Fibroblast of skin of right biceps (primary cell): ENCODE results near the gene DDIT4.
"Not testable (repeated sequence)": the region's sequence is repeated elsewhere in the genome, so short reads cannot be mapped to it uniquely, and the experiment has no call there.

ENCODE experiments used
- DNase-seq: peaks from one replicate; pipeline ENCODE4 v3.0.0-alpha.2; 2013

DDIT4 gene

GRCh38 chr10:72273410-72274212 is at the start of gene DDIT4:
DDIT4 (plus strand) TSS chr10:72273924; CDS start chr10:72274217, 293 bp downstream.
- peak; percentile 100 for DNase-seq

- not testable (repeated sequence) for DNase-seq
These were observed 49.5 kb upstream of the DDIT4 start for GRCh38 chr10:72224191-72224590.

GRCh38 chr10:72226418-72227027 is 47.2 kb upstream of the DDIT4 start:
- DNase-seq = no peak

- DNase-seq = no peak
These were observed 45.9 kb upstream of the DDIT4 start for GRCh38 chr10:72227826-72228225.

GRCh38 chr10:72228318-72228751 is 45.4 kb upstream of the DDIT4 start:
- DNase-seq = no peak

- DNase-seq = no peak
These were observed 44.2 kb upstream of the DDIT4 start for GRCh38 chr10:72229261-72230251.

GRCh38 chr10:72233621-72234020 is 40.1 kb upstream of the DDIT4 start:
- DNase-seq = no peak

GRCh38 chr10:72234560-72235095 is 39.1 kb upstream of the DDIT4 start:
- no peak for DNase-seq

GRCh38 chr10:72235544-72236279 is 38.0 kb upstream of the DDIT4 start:
- no peak for DNase-seq

GRCh38 chr10:72238392-72239175 is 35.1 kb upstream of the DDIT4 start:
- no peak for DNase-seq

GRCh38 chr10:72239409-72239808 is 34.3 kb upstream of the DDIT4 start:
- DNase-seq = no peak

GRCh38 chr10:72240371-72240770 is 33.4 kb upstream of the DDIT4 start:
- DNase-seq = no peak

GRCh38 chr10:72241691-72242252 is 32.0 kb upstream of the DDIT4 start:
- DNase-seq = no peak

GRCh38 chr10:72242675-72243074 is 31.0 kb upstream of the DDIT4 start:
- DNase-seq = peak; percentile 38

GRCh38 chr10:72243822-72244437 is 29.8 kb upstream of the DDIT4 start:
- peak; percentile 93 for DNase-seq

GRCh38 chr10:72244573-72245038 is 29.1 kb upstream of the DDIT4 start:
- DNase-seq = no peak

- DNase-seq = no peak
These were observed 27.7 kb upstream of the DDIT4 start for GRCh38 chr10:72245949-72246525.

GRCh38 chr10:72248468-72249151 is 25.1 kb upstream of the DDIT4 start:
- DNase-seq = no peak

GRCh38 chr10:72249176-72249862 is 24.4 kb upstream of the DDIT4 start:
- DNase-seq = not testable (repeated sequence)
